ENCODE data around the gene RRAD.

Gene RRAD

DNA sequence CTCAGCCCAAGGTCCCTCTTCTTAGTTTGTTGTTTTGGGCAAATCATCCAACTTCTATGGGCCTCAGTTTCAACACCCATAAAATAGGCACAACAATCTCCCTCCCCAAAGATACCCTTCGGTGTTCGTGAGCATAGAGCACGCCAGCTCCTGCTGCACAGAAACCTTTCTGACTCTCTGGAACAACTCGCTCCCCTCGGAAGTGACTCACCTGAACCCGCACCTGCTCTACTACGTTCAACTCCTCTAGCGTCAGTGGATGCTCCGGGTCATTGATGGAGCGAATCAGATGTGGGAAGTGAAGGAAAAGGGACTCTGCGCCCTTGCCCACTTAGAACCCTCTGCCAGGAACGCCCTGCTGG is 8.4 kb upstream of the RRAD start:
- no peak for DNase-seq

DNA sequence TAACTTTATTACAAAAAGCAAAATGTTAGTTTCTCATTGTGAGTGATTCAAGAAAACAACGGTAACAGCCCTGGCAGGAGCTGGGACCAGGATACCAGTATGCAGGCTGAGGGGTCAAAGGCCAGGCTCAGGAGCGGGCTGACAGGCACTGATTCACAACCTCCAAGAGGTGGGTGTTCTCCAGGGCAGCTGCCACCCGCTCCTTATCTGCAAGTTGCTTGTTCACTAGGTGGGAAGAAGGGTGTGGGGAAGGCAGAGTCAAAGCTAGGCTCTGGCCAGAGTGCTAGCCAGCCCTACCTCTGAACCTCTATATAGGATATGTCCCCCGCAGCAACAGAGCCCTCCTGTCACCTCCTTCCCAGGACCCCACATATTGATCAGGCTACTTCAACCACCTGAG is 6.7 kb upstream of the RRAD start:
- no peak for DNase-seq

DNA sequence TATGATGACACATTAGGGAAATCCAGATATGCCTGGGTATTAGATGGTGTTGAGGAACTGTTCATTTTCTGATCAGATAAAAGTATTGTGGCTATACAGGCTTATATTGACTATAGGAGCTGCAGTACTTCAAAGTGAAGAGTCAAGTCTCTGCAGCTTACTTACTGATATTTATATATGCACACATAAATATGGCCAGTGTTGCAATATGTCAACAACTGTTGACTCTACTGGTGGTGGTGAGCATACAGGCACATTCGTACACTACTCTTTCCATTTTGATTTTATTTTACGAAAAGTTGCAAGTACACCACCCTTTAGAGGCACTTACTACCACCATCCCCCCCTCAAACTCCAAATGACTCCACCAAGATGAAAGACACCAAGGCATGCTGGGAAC is 6.3 kb upstream of the RRAD start:
- no peak for DNase-seq

DNA sequence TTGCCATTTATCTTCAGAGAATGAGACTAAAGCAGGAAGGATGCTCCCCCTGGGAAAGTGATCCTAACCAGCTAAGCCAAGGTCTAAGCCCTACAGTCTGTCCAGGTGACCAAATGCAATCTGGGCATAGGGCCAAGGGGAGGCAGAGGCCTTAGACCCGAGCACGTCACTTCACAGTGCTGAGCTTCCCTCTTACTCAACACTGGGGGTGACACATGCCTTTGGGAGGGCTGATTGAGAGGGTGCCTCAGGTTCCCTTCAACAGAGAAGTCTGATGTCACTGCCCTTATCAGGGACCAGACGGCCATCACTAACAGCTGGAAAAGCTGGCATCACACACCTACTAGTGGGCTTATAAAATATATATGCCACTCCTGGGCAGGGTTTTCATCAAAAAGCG is 4.9 kb upstream of the RRAD start:
- DNase-seq = no peak

DNA sequence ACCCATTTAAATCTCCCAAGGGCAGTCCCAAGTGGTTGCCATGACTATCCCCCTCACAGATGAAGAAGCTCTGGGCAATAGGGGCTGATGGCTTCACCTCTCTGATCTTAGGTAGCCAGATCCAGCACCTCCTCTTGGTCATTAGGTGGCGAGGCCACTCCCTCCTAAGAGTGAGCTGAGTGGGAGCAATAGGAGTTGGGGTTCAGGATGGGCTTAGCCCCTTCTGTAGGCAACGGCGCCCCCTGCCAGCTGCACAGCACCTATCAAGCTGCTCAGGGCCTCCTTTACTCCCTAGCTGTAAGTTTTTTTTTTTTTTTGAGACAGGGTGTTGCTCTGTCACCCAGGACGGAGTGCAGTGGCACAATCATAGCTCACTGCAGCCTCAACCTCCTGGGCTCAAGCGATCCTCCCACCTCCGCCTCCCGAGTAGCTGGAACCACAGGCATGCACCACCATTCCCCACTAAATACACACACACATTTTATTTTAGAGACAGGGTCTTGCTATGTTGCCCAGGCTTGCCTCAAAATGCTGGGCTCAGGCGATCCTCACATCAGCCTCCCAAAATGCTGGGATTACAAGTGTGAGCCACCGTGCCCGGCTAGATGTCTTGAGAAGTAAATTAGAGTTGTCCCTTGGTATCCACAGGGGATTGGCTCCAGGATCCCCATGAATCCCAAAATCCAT is 3.5 kb upstream of the RRAD start:
- DNase-seq = no peak

DNA sequence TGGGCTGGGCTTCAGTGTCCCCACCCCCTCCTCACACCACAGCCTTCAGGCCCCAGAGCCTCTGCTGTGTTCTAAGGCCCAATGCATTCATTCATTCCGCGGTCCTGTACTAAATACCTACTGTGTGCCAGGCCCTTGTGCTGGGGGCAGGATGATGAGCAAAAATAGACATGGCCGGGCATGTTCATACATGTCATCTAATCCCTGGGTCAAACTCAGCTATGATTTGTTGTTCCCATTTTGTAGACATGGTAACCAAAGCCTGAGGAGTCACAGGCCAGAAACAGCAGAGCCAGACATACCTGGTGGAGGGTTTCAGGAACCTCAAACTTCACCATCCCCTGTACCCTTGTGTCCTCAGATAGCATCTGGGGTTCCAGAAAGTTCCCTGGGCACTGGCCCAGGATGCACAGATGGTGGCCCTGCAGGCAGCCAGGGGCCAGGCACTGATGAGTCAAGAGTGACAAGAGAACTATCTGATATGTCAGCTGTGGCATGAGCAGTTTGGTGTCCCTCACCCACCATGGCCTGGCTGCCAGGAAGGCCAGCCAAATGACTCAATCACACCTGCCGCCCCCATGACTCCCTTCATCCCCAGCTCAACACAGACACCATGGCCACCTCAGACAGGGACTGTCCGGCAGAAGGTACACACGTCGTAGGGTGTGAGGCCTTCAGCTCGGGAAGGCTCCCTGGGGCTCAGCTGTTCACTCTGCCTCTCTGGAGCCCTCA is 2.7 kb upstream of the RRAD start:
- DNase-seq = no peak

DNA sequence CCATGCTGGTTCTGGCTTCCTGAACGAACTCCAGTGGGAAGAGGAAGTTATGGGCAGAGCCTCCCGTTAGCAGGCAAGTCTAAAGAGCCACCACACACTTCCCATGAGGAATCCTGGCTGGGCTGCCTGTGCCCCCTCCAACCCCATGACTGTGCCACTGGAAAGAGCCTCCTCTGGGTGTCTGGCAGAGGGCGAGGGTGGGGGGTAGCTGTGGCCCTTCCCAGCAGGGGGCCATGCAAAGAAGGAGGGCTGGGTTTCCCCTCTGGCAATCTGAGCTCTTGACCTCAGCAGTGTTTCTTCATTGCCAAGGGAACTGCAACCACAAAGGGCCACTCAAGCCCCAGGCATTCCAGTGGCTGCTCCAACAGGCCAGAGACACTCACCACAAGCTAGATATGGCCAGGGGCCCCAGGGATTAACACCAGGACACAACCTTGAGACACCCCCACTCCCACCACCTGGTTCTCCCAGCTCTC is 1.7 kb upstream of the RRAD start:
- DNase-seq = peak in 1 of 2 experiments; percentile 28

DNA sequence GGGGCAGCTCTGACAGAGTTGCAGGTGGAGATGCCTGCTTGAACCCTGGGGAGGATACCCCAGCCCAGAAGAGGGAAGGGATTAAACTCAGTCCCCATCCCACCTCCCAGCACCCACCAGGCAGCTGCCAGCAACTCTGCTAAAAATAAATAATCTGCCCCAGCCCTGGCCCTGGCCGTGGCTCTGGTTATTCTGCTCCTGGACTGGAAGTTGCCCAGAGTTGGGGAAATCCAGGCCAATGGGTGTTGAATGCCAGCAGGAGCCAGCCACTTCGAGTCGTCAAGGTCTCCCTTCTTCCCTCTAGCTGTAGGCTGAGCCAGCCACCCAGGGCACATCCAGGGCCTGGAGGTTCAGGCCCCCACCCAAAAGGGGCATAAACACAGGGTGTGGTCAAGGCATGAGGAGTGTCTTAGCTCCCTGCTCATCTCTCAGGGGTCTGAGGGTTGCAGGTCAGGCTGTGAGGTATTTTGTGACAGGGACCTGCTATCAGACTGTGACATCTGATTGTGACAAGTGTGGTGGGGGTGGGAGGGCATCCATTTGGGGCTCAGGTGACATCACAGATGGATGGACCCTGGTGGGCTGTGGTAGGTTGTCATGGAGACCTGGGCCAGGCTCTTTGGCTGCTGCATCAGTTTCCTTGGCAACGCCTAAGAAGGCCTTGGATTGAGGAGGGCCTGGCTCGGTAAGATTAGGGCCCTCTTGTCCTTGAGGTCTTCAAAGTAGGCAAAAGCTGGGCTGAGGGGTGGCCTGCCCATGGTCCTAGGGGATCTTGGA is 1.0 kb upstream of the RRAD start:
- DNase-seq = no peak

DNA sequence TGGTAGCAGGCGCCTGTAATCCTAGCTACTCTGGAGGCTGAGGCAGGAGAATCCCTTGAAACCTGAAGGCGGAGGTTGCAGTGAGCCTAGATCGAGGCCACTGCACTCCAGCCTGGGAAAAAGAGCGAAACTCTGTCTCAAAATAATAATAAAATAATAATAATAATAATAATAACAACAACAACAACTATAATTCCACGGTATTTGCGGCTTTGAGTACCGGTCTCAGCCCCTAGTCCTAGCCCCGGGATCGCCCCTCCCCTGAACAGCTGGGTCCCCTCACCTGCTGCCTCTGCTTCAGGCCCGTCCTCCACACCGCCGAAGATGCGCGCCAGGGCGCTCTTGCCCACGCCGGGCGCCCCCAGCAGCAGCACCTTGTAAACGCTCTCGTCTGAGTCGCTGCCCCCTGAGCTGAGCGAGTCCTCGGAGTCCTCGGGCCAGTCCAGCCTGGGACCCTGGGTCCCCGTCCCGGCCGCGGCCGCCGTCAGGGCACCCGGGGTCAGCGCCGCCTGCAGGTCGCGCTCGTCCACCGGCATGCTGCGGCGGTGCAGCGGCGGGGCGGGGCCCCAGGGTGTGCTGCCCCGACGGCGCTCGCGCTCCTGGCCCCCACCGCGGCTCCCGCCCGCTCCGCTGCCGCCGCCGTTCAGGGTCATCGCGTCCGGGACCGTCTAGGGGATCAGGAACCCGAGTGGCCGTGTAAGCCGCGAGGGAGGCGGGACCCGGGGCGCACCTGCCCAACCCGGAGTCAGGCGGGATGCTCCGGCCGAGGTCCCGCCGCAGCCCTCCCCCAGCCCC is 611 bp downstream of the RRAD start:
- DNase-seq = no peak

DNA sequence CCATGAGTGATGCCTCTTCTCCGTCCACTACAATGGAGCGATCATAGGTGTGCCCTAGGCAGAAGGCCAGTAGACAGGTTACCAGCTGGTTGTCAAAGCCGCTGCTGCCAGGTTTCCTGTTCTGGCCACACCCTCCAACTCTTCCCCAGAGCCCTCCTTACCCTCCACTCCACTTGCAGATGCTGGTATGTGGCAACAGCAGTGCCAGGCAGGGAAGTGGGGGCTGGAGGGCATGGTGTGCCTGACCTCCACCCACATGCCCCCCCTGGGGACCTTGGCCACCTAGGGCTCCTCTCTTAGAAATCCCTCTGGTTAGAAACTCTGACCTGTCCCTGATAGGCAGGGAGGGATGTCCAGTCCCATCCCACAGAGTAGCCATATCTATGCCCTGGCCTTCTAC is 1.5 kb downstream of the RRAD start:
- DNase-seq = no peak

DNA sequence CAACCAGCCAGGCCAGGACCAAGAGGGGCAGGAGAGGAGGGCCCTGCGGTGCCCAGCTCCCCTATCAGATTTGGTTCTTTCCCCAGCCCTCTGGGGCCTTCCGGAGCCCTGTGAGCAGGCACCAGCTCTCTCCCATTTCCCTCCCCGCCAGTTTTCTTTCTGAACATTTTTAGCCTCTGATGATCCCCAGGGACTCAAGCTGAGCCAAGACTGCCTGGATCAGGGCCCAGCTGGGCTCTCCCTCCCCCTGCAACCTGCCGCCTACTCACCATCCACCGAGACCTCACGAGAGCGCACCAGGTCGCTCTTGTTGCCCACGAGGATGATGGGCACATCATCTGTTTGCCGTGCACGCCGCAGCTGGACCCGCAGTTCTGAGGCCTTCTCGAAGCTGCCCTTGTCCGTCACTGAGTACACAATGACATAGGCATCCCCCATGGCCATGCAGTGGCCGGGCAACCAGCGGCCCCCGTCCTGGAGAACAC is 2.0 kb downstream of the RRAD start:
- DNase-seq = no peak

DNA sequence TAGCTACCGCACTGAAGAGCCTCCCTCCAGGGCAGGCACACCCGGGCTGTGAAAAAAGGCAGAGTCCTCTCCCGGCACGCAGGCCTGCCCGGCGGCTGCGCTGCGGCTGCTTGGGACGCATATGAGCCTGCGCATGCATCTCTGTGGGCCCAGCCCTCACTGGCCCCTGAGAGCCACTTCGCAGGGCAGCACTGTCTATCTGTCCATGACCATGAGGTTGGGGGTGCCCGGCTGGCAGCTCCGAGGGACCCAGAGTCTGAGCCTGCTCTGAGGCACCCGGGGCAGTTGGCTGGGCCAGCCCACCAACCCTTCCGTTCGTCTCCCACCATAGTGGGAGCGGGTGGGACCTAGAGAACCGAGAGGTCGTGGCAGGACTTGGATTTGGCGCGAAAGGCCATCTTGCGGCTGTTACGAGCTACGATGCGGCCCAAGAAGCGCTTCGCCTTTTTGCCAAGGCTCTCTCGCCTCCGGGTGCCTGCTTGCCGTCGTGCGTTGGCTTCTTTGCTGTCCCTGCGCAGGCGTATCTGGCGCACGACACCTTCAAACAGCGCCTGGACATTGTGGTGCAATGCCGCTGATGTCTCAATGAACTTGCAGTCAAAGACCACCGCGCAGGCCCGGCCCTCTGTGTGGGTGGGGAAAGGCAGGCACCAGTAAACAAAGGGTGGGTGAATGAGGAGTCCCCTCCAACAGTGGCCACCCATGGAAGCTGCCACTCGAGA is 3.4 kb downstream of the RRAD start:
- DNase-seq = no peak

DNA sequence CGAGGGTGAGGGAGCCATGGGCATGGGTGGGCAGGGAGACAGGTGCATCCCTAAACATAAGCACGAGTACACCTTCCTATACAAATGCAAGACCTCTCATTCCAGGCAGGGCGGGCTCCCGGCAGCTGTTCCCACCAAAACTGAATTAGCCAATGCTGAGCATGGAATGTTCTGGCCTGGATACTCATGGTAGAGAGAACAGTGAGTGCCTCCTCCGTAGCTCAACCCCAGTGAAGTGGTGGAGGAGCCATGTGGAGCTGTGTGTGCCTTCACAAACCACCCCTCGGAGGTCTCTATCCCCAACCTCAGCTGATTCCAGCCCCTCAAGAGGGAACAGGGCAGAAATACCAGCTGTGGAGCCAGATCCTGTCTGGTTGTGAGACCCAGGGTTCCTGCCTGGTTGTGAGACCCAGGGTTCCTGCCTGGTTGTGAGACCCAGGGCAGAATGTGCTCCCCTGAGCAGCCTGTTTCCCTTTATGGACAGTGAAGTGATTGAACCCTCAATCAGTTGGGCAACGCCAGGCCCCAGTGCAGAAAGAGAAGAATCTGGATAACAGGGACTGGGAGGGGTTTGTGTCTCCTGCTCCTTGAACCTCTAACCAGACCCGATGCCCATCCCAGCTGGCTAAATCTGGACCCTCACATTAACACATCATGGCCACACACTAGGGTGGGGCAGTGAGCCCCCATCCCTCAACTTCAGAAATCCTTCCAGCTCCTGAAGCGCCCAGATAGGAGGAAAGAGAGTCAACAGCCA is 4.2 kb downstream of the RRAD start:
- no peak for DNase-seq

DNA sequence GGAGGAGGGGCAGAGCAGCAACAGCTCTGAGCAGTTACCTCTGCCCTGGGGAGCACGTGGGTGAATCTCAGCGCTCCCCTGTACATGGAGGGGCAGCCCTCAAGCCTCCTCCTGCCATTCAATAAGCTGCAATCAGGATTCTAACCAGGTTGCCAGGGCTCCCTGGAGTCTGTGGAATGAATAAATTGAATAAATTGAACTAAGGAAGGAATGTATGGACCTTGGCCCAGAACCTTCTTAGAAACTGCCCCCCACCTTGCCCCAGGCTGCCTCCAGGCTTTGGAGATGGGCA is 5.1 kb downstream of the RRAD start:
- DNase-seq = no peak

DNA sequence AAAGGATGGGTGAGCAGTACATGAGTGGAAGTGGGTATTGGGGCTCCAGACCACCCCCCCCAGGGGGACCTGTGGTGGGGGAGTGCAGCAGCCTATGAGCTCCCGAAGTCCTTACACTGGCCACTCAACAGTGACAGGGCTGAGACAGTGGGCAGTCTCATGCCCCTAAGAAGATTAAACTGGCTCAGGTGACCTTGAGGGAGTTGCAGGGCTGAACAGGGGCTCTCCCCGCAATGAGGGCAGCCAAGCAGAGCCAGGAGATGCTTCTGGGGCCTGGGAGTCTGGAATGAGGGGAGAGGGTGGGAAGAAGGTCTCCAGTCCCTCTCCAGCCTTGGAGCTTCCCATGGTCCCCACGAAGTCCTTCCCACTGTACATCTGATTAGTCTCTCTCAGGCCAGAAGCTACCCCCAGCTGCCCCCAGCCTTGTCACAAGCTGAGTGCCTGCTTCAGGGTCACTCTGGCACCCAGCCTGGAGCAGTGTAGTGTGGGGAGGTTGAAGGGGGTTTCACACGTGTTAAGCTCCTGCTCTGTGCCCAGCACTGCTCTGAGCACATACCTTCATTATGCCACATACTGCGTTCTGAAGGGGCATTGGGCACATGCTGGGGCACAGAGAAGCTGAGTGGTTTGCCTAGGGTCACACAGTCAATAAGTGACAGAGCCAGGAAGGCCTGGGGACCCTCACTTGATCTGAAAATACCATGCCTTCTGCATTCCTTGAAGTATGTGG is 5.6 kb downstream of the RRAD start:
- DNase-seq = no peak

DNA sequence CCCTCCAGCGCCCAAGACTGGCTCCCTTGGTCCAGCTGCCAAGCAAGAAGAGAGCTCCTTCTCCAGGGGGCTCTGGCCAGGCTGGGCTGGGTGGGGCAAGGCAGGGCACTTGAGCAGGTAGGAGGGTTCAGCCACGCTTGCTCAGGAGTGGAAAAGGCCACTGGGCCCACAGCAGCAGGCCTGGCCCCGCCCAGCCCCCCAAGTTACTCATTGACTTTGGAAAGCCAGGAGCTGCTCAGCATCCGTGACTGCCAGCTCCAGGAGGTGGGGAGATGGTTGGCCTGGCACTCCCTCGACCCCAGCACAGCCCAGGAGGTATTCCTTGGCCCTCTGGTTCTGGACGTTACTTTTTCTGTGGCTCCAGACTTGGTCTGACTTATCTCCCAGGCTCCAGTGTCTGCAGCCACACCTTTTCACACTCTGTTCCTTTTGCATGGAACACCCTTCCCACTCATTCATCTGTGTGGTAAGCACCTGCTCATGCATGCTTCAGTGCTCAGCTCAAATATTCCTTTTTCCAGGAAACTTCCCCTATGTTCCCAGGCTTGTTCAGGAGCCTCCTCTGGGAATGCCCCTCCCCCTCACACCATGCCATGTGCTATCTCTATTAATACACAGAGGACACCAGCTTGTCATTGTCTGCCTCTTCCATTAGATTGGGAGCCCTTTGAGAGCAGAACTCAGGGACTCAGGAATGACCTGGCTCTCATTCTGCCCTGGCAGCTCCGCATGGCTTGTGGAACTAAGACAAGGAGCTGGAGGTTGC is 6.3 kb downstream of the RRAD start, which contains the start of gene CDH16:
CDH16 (minus strand) TSS at position 83 of the 766 bp plus-strand sequence. CDS start 820 bp downstream, outside the sequence.
- no peak for DNase-seq

DNA sequence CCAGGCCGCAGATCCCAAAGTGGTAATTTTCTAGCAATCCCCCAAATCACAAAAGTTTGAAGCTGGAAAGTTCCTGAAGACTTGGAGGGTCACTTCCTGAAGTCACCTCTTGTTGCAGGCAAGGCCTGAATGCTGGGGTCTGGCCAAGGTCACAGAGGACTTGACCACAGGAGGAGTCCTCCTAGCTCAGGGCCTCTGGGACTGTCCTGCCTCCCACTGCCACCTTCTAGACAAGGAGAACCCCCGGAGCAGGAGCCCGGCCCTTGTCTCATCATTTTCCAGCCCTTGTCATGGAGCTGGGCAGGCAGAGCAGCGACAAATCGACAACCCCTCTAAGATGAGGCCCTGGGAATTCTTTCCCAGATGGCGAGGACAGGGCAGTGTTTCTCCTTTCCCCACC is 7.0 kb downstream of the RRAD start:
- no peak for DNase-seq

DNA sequence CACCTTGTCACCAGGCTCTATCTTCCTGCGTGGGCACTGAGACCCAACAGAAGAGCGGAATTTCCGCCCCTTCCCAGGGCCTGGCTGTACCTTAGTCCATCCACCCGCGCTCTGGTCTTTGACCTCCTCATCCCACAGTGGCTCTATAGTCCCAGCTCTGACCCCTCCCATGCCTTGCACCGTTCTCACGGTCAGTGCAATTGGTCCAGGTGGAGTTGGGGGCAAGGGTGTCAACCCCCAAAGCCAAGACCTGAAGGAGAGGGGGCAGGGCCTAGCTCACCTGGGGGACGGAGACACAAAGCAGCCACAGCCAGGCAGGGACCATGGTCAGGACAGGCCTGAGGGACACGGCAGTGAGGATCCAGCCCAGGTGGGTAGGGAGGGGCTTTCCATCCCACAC is 7.6 kb downstream of the RRAD start:
- no peak for DNase-seq

DNA sequence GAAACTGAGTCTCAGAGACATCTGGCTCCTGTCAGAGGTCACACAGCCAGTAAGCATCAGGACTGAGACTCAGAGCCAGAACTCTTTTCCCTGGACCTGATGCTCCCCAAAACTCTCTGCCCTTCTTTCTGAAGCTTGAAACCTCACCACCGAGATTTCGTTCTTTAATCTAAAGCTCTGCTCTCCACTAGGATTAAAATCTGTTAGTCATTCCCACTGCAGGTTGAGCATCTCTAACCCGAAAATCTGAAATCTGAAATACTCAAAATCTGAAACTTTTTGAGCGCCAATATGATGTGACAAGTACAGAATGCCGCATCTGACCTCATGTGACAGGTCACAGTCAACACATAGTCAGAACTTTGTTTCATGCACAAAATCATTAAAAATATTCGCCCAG is 8.8 kb downstream of the RRAD start:
- no peak for DNase-seq

DNA sequence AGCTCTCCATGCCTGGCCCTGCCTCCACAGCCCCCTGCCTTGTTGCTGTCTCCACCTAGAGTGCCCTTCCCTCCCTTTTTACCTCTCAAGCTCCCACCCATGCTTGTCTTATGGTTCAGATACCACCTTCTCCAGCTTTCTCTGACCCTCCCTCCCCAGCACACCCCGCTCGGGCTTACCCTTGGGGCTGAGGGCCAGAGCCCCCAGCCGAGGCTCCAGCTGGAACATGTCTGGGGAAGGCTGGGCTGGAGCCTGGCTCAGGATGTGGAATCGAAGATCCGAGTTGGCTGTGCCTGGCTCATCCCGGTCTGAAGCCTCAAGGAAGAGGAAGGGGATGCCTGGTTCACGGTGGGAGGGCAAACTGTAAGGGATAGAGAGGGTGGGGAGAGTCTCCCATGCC is 10.3 kb downstream of the RRAD start:
- DNase-seq = no peak
